ENCODE results near the gene TAF5L. TPM values are rescaled to one million over a fixed set of nuclear protein-coding genes. Genes with fewer than 3 reads are reported as not detected.
"Not testable (repeated sequence)": the region's sequence is repeated elsewhere in the genome, so short reads cannot be mapped to it uniquely, and the experiment has no call there.

Gene TAF5L
- total RNA-seq, 1 donor from 2014 or later = 12.5 TPM

- no peak for DNase-seq (ENCODE audit: low spot score)
- intact Hi-C loops (cut with DNase I) = no loop called here
These were observed 19.5 kb upstream of the TAF5L start for GRCh38 chr1:229645324-229645993.

- no peak for DNase-seq (ENCODE audit: low spot score)
- intact Hi-C loops (cut with DNase I) = no loop called here
These were observed 18.2 kb upstream of the TAF5L start for GRCh38 chr1:229643996-229644745.

GRCh38 chr1:229642970-229643369 is 17.0 kb upstream of the TAF5L start:
- no peak for DNase-seq (ENCODE audit: low spot score)
- intact Hi-C loops (cut with DNase I) = no loop called here

- no peak for DNase-seq (ENCODE audit: low spot score)
- intact Hi-C loops (cut with DNase I) = no loop called here
These were observed 16.5 kb upstream of the TAF5L start for GRCh38 chr1:229642376-229642775.

GRCh38 chr1:229641306-229641705 is 15.4 kb upstream of the TAF5L start:
- DNase-seq (ENCODE audit: low spot score) = no peak
- intact Hi-C loops (cut with DNase I) = no loop called here

- intact Hi-C loops (cut with DNase I) = no loop called here
- DNase-seq (ENCODE audit: low spot score) = no peak
These were observed 14.5 kb upstream of the TAF5L start for GRCh38 chr1:229640455-229640854.

- DNase-seq (ENCODE audit: low spot score) = no peak
- intact Hi-C loops (cut with DNase I) = no loop called here
These were observed 11.8 kb upstream of the TAF5L start for GRCh38 chr1:229637746-229638145.

GRCh38 chr1:229636042-229636441 is 10.1 kb upstream of the TAF5L start:
- no peak for DNase-seq (ENCODE audit: low spot score)
- intact Hi-C loops (cut with DNase I) = no loop called here

- no peak for DNase-seq (ENCODE audit: low spot score)
- intact Hi-C loops (cut with DNase I) = no loop called here
These were observed 6.0 kb upstream of the TAF5L start for GRCh38 chr1:229631966-229632365.

- no peak for DNase-seq (ENCODE audit: low spot score)
- intact Hi-C loops (cut with DNase I) = no loop called here
These were observed 5.2 kb upstream of the TAF5L start for GRCh38 chr1:229631148-229631547.

GRCh38 chr1:229629261-229629660 is 3.3 kb upstream of the TAF5L start:
- intact Hi-C loops (cut with DNase I) = no loop called here
- no peak for DNase-seq (ENCODE audit: low spot score)

GRCh38 chr1:229627003-229627402 is 1.1 kb upstream of the TAF5L start:
- intact Hi-C loops (cut with DNase I) = no loop called here

GRCh38 chr1:229625071-229625914 is 629 bp downstream of the TAF5L start:
- intact Hi-C loops (cut with DNase I) = no loop called here
- DNase-seq (ENCODE audit: low spot score) = no peak

More at GRCh38 chr1:229627003-229627402, 1.1 kb upstream of the TAF5L start:
- DNase-seq (ENCODE audit: low spot score) = no peak

- intact Hi-C loops (cut with DNase I) = no loop called here
- DNase-seq (ENCODE audit: low spot score) = no peak
These were observed 1.3 kb downstream of the TAF5L start for GRCh38 chr1:229624521-229625070.

- no peak for DNase-seq (ENCODE audit: low spot score)
- intact Hi-C loops (cut with DNase I) = no loop called here
These were observed 2.1 kb downstream of the TAF5L start for GRCh38 chr1:229623838-229624237.

- intact Hi-C loops (cut with DNase I) = no loop called here
- no peak for DNase-seq (ENCODE audit: low spot score)
These were observed 2.7 kb downstream of the TAF5L start for GRCh38 chr1:229623225-229623624.

- DNase-seq (ENCODE audit: low spot score); intact Hi-C loops (cut with DNase I): not testable (repeated sequence)
These were observed 3.2 kb downstream of the TAF5L start for GRCh38 chr1:229622641-229623120.

GRCh38 chr1:229621663-229622062 is 4.3 kb downstream of the TAF5L start:
- DNase-seq (ENCODE audit: low spot score) = no peak
- intact Hi-C loops (cut with DNase I) = no loop called here

GRCh38 chr1:229620876-229621275 is 5.0 kb downstream of the TAF5L start:
- no peak for DNase-seq (ENCODE audit: low spot score)
- intact Hi-C loops (cut with DNase I) = no loop called here

- intact Hi-C loops (cut with DNase I) = no loop called here
These were observed 6.3 kb downstream of the TAF5L start for GRCh38 chr1:229619614-229620013.

More at GRCh38 chr1:229619614-229620013, 6.3 kb downstream of the TAF5L start:
- no peak for DNase-seq (ENCODE audit: low spot score)
